SH-SY5Y (cell line): Measurements from ENCODE around the gene CCER1.

Source experiments
- GATA2 ChIP-seq: IDR thresholded peaks from 2 replicates; pipeline ENCODE4 v1.6.1; 2011; ENCODE audit warnings: mild to moderate bottlenecking, low read depth, low read length
- GATA3 ChIP-seq: IDR thresholded peaks from 2 replicates; pipeline ENCODE4 v1.6.1; 2011; ENCODE audit warnings: low read depth, mild to moderate bottlenecking, low read length, moderate library complexity

The CCER1 gene

GRCh38 chr12:90978117-90978770 is 23.3 kb upstream of the CCER1 start:
- TF ChIP-seq GATA3 (no peak), GATA2 (no peak)

GRCh38 chr12:90977224-90977623 is 22.2 kb upstream of the CCER1 start:
- no peak for TF ChIP-seq GATA3
- TF ChIP-seq GATA2, result no peak

GRCh38 chr12:90974286-90974685 is 19.3 kb upstream of the CCER1 start:
- TF ChIP-seq GATA3 (no peak), GATA2 (no peak)

- TF ChIP-seq GATA2, result no peak
- no peak for TF ChIP-seq GATA3
These were observed 17.2 kb upstream of the CCER1 start for GRCh38 chr12:90972226-90972625.

GRCh38 chr12:90970911-90971310 is 15.9 kb upstream of the CCER1 start:
- TF ChIP-seq GATA2 (no peak), GATA3 (no peak)

- TF ChIP-seq GATA2, result no peak
These were observed 15.5 kb upstream of the CCER1 start for GRCh38 chr12:90970471-90970870.

- TF ChIP-seq GATA2, result no peak
- TF ChIP-seq GATA3, result no peak
These were observed 14.9 kb upstream of the CCER1 start for GRCh38 chr12:90969851-90970250.

GRCh38 chr12:90969346-90969745 is 14.4 kb upstream of the CCER1 start:
- TF ChIP-seq GATA2 (no peak), GATA3 (no peak)

- TF ChIP-seq GATA3, result no peak
- no peak for TF ChIP-seq GATA2
These were observed 10.2 kb upstream of the CCER1 start for GRCh38 chr12:90965204-90965603.

GRCh38 chr12:90964616-90965015 is 9.6 kb upstream of the CCER1 start:
- TF ChIP-seq GATA2, result no peak
- no peak for TF ChIP-seq GATA3

- no peak for TF ChIP-seq GATA3
- TF ChIP-seq GATA2, result no peak
These were observed 9.0 kb upstream of the CCER1 start for GRCh38 chr12:90963946-90964345.

GRCh38 chr12:90961154-90961553 is 6.2 kb upstream of the CCER1 start:
- TF ChIP-seq GATA3 (no peak), GATA2 (no peak)

GRCh38 chr12:90959538-90960139 is 4.7 kb upstream of the CCER1 start:
- TF ChIP-seq GATA3, result no peak
- TF ChIP-seq GATA2, result no peak

GRCh38 chr12:90959032-90959431 is 4.1 kb upstream of the CCER1 start:
- no peak for TF ChIP-seq GATA3
- no peak for TF ChIP-seq GATA2

GRCh38 chr12:90958347-90958746 is 3.4 kb upstream of the CCER1 start:
- no peak for TF ChIP-seq GATA3
- TF ChIP-seq GATA2, result no peak

- TF ChIP-seq GATA2, result no peak
- TF ChIP-seq GATA3, result no peak
These were observed 548 bp downstream of the CCER1 start for GRCh38 chr12:90954428-90954827.

- TF ChIP-seq GATA2 (no peak), GATA3 (no peak)
These were observed 987 bp downstream of the CCER1 start for GRCh38 chr12:90953956-90954421.
